Left ventricle myocardium superior (tissue), 1 donor: ENCODE measurements around the gene MPZL1. TPM values are rescaled to one million over a fixed set of nuclear protein-coding genes. Genes with fewer than 3 reads are reported as not detected.
"Not testable (repeated sequence)": the region's sequence is repeated elsewhere in the genome, so short reads cannot be mapped to it uniquely, and the experiment has no call there.

ENCODE experiments used
- ATAC-seq: fragments of 200-7000 bp; cut with Tn5 transposase; one replicate; pipeline ENCODE4 v1.9.1; 2020; ENCODE audit warnings: mild to moderate bottlenecking, moderate library complexity
- DNase-seq: peaks from one replicate; pipeline ENCODE4 v3.0.0-alpha.2; 2020
- intact Hi-C: fragments of 100-400 bp; cut with micrococcal nuclease; formaldehyde crosslinking; loops from one replicate; pipeline ENCODE4 v1.11.0; 2022
- total RNA-seq: library from RNA; stranded (reverse); fragmentation: NEBNext Ultra II Directional; extraction: Animal tissue kit (Norgen Biotek cat#: 25700); gene quantifications from one replicate; pipeline ENCODE4 v1.2.1, GENCODE V29; 2021
- donor health status: DM: no; HTN: yes; CAD: no; lungs with severe emphysema.

Gene MPZL1
- total RNA-seq, 1 donor from 2014 or later: 34.7 TPM

DNA sequence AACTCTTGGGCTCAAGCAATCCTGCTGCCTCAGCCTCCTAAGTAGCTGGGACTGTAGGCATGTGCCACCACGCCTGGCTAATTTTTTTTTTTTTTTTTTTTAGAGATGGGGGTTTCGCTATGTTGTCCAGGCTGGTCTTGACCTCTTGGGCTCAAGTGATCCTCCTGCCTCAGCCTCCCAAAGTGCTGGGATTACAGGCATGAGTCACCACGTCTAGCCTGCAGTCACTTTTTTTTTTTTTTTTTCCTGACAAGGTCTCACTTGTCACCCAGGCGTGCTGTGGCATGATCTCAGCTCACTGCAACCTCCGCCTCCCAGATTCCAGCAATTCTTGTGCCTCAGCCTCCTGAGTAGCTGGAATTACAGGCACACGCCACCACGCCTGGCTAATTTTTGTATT, 19.3 kb downstream of the MPZL1 start:
- DNase-seq, ATAC-seq, intact Hi-C loops: not testable (repeated sequence)

GRCh38 chr1:167742392-167743057, 20.7 kb downstream of the MPZL1 start:
- DNase-seq, intact Hi-C loops, ATAC-seq: not testable (repeated sequence)

DNA sequence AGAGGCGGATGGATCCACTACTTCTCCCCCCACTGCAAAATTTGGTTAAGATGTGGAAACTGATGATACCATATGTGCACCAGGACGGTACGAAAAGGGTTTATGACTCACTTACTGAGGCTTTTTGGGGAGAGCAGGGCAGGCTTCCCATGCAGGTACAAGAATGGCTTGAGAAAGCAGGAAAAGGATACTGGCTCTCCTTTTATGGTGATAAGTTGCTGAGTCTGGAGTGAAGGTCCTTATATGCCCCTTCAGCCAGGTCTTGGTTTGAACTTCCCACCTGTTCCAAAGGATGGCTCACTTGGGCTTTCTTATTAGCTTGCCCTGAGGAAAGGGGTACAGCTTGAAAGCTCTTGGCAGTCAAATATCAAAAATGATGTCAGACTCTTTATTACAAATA, 23.1 kb downstream of the MPZL1 start:
- intact Hi-C loops: no loop called here

GRCh38 chr1:167746013-167746672, 24.4 kb downstream of the MPZL1 start:
- DNase-seq (no peak), ATAC-seq (no peak)
- intact Hi-C loops: no loop called here

More for the DNA sequence above, 23.1 kb downstream of the MPZL1 start:
- ATAC-seq (no peak), DNase-seq (no peak)

GRCh38 chr1:167746988-167747655, 25.3 kb downstream of the MPZL1 start:
- DNase-seq (no peak), ATAC-seq (no peak)
- intact Hi-C loops: no loop called here

DNA sequence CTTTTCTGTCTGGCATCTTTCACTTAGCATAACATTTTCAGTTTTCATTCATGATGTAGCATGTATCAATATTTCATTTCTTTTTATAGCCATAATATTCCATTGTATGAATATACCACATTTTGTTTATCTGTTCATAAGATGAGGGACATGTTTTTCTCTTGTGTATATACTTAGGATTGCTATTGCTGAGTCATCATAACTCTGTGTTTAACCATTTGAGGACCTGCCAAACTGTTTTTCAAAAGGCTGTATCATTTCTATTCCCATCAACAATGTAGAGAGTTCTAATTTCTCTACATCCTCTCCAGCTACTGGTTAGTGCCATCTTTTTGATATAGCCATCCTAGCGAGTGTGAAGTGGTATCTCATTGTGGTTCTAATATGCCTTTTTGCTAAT, 26.2 kb downstream of the MPZL1 start:
- intact Hi-C loops: no loop called here
- DNase-seq: no peak
- no peak for ATAC-seq

DNA sequence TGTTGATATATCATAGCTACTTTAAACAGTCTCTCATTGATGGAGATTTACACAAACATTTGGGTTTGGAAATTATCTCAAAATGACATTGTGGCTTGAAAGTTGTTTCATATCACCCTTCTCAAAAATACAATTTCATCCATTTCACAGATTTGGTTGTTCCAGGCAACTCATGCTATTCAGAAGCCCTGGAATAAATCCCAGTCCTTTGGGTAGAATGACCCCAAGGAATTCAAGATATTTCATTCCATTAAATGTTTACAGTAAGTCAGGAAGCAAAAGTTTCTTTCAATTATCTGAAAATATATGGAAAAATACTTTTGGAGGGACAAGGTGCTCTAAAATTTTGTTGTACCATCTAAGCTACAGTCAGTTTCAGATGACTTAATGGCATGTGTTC, 27.1 kb downstream of the MPZL1 start:
- intact Hi-C loops: no loop called here
- ATAC-seq: no peak
- no peak for DNase-seq

DNA sequence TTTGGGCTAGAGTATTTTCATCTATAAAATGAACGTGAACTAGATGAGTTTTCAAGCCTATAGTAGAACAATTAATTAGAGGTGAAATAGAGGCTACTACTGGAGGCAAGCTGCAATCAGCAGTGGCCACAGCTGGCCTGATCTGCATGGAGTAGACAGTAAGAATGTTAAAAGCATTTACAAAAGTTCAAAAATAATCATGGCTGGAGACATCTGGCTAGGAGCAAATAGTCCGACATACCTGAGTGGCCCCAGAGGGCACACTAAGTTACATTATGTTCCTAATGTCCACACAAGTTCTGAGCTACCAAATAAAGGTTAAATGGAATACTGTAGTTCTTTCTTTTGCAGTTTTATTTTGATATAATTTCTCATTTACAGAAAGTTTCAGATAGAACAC, 28.0 kb downstream of the MPZL1 start:
- intact Hi-C loops: no loop called here
- peak; percentile 29 for ATAC-seq
- DNase-seq: no peak

- DNase-seq (no peak), ATAC-seq (no peak)
- intact Hi-C loops: no loop called here
Measured at GRCh38 chr1:167750641-167751040, 28.9 kb downstream of the MPZL1 start.

GRCh38 chr1:167751676-167752075, 29.9 kb downstream of the MPZL1 start:
- intact Hi-C loops: no loop called here
- ATAC-seq (no peak), DNase-seq (no peak)

GRCh38 chr1:167752219-167752985, 30.6 kb downstream of the MPZL1 start:
- ATAC-seq (no peak), DNase-seq (no peak)
- intact Hi-C loops: no loop called here

DNA sequence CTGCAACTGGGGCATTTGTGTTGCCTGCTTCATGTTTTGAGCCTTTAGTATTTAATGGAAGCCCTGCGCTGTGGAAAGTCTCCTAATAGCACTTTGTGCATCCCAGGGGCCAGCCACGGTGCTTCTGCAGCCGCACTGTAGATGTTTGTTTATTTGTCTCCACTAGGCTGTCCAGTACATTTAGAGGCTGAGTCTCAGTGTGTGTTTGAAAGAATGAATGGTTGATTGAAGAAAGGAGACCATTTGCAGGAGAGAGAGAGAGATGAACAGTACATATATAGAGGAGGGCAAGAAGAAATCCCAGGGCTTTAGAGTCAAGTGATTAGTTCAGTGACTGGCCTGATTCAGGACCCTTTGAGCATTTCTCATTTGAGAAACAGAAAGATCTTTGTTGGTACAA, 33.9 kb downstream of the MPZL1 start:
- intact Hi-C loops: no loop called here
- ATAC-seq: no peak

DNA sequence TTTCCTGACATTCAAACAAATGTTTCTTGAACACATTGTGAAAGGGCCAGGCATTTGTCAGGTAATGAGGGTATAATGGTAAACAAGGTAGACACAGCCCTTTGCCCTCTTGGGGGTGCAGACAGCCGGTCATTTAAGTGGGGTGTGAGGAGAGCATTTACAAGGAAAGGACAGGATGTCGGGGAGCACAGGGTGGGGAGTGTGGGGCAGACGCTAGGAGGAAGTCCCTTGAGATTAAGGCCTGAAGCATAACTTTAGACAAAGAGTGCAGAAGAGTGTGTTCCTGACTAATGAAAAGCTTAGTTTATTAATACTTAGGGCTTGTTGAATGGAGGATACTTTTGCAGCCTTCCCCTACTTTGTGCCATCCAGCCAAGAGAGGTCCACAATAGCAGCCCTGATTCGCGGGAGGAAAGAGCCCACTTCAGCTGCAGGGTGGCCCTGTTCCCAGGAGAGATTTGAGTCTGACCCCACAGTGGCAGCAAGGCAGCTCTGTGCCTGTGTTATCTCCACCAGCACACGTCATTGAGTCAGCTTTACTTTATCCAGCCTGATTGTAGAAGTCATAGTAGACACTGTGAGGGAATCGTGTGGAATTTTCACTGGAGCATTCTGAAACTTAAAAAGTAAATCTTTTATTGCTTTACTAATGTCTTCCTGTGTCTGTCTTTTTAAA, 35.1 kb downstream of the MPZL1 start:
- intact Hi-C loops: no loop called here
- peak; percentile 61 for DNase-seq
- ATAC-seq: peak; percentile 96

More for the DNA sequence above, 33.9 kb downstream of the MPZL1 start:
- no peak for DNase-seq

DNA sequence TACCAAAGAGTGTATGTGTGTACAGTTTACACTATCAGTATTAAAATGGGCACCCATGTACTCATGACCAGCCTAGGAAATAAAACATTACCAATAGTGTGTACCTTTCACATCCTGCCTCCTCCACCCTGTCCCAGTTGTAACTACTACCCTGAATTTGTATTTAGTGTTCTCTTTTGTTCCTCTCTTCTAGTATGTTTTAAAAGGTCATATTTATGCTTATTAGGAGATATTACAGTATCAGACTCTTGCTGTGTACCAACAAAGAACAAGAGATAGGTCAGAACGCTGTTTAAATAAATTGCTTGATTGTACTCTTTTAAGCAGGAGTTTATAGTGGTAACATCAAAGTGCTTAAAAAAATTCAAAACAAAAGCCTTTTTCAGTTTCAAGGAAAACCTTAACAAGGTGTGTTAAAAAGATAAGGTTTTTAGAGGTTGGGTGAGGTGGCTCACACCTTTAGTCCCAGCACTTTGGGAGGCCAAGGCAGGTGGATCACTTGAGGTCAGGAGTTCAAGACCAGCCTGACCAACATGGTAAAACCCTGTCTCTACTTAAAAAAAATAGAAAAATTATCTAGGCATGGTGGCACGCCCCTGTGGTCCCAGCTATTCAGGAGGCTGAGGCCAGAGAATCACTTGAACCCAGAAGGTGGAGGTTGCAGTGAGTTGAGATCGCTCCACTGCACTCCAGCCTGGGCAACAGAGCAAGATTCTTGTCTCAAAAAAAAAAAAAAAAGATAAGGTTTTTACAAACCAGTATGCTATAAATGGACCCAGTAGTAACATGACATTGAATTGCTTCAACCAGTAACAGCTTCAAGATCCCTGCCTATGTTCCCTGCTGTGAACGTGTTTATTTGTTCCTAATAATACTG, 35.9 kb downstream of the MPZL1 start:
- intact Hi-C loops: no loop called here
- DNase-seq (no peak), ATAC-seq (peak; percentile 25)

DNA sequence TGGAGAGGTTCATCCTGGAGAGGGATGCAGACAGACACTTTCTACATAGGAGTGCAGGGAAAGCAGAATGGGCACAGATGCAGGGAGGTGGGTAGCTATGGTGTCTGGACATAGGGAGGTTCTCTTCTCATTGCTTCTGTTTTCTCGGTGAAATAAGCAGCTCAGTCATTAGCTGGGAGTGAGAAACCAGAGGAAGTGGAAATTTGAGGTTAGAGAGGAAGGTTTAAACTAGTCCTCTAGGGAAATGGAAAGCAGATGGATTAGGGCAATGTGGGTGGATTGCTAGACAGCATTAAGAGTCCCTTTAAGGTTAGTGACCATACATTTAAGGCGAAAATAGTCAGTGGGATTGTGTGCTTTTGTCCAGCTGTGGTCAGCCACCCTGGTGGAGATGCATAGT, 39.6 kb downstream of the MPZL1 start:
- ATAC-seq (no peak), DNase-seq (no peak)
- intact Hi-C loops: no loop called here

DNA sequence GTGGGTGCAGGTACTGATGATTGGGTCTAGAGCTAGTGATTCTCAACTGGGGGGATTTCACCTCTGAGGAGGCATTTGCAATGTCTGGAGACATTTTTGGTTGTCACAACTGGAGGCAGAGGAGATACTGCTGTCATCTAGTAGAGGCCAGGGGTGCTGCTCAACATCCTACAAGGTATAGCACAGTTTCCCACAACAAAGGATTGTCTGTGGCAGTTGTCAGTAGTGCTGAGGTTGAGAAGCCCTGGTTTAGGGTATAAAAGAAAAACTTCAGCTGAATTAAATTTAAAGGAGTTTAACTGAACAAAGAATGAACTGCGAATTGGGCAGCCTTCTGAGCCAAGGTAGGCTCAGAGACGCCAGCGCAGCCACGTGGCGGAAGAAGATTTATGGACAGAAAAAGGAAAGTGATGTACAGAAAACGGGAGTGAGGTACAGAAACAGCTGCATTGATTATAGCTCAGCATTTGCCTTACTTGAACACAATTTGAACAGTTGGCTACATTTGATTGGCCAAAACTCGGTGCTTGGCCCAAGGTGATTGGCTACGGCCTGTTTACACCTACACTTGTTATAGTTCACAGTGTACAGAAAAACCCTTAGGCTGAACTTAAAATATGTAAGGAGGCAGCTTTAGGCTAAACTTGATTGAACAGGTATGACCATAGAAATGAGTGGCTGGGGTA, 40.4 kb downstream of the MPZL1 start:
- no peak for ATAC-seq
- no peak for DNase-seq
- intact Hi-C loops: no loop called here

- ATAC-seq: peak; percentile 80
Measured at GRCh38 chr1:167763525-167764220, 41.9 kb downstream of the MPZL1 start.

More at GRCh38 chr1:167763525-167764220, 41.9 kb downstream of the MPZL1 start:
- no peak for DNase-seq
- intact Hi-C loops: no loop called here
